MV-4-11 (cell line): ENCODE data around the gene LRBA.

Source experiments
- DNase-seq: peaks from one replicate; lab custom pipeline; 2025; lab: John Stamatoyannopoulos, UW

Gene LRBA

GRCh38 chr4:150586162-150586810 lies 428.8 kb downstream of the LRBA start:
- DNase-seq = no peak

GRCh38 chr4:150585611-150586010 lies 429.5 kb downstream of the LRBA start:
- no peak for DNase-seq

- no peak for DNase-seq
Measured at GRCh38 chr4:150584111-150584915, 430.8 kb downstream of the LRBA start.

- DNase-seq = no peak
Measured at GRCh38 chr4:150583287-150584110, 431.6 kb downstream of the LRBA start.

GRCh38 chr4:150582873-150583286 lies 432.2 kb downstream of the LRBA start:
- DNase-seq = no peak

- DNase-seq = no peak
Measured at GRCh38 chr4:150582146-150582872, 432.8 kb downstream of the LRBA start, which contains the start of gene MAB21L2. TSS of gene MAB21L2 (plus strand) at chr4:150582151. CDS start at chr4:150583030, 879 bp downstream.

GRCh38 chr4:150581641-150582051 lies 433.4 kb downstream of the LRBA start:
- DNase-seq = no peak

- DNase-seq = no peak
Measured at GRCh38 chr4:150581056-150581605, 434.0 kb downstream of the LRBA start.

- no peak for DNase-seq
Measured at GRCh38 chr4:150580306-150580705, 434.8 kb downstream of the LRBA start.

- DNase-seq = no peak
Measured at GRCh38 chr4:150579551-150580234, 435.4 kb downstream of the LRBA start.

- no peak for DNase-seq
Measured at GRCh38 chr4:150578745-150579501, 436.2 kb downstream of the LRBA start.

GRCh38 chr4:150577796-150578195 lies 437.3 kb downstream of the LRBA start:
- no peak for DNase-seq

GRCh38 chr4:150574678-150575077 lies 440.4 kb downstream of the LRBA start:
- DNase-seq = no peak

GRCh38 chr4:150573534-150573933 lies 441.6 kb downstream of the LRBA start:
- no peak for DNase-seq

- DNase-seq = no peak
Measured at GRCh38 chr4:150572704-150573504, 442.2 kb downstream of the LRBA start.

- DNase-seq = no peak
Measured at GRCh38 chr4:150570862-150571261, 444.2 kb downstream of the LRBA start.

- no peak for DNase-seq
Measured at GRCh38 chr4:150569998-150570535, 445.0 kb downstream of the LRBA start.

GRCh38 chr4:150569384-150569987 lies 445.6 kb downstream of the LRBA start:
- DNase-seq = no peak

- no peak for DNase-seq
Measured at GRCh38 chr4:150567070-150567469, 448.0 kb downstream of the LRBA start.
